GM23248 (cell line): Measurements from ENCODE around the gene LRRC37A3. TPM values are rescaled to one million over a fixed set of nuclear protein-coding genes. Genes with fewer than 3 reads are reported as not detected.
A peak's percentile ranks its signal among the peaks of the same experiment; 100 is the strongest.
"Not testable (repeated sequence)": the region's sequence is repeated elsewhere in the genome, so short reads cannot be mapped to it uniquely, and the experiment has no call there.

ENCODE experiments used
- DNase-seq: peaks from one replicate; pipeline ENCODE4 v3.0.0-alpha.2; 2015
- H2AFZ ChIP-seq: fragments of 200-600 bp; sonication (generic); 2 replicates; pipeline ENCODE4 v1.6.1; 2016; ENCODE audit warnings: antibody characterized with exemption
- H3F3A ChIP-seq: fragments of 200-600 bp; sonication (generic); 2 replicates; pipeline ENCODE4 v1.6.1; 2016; ENCODE audit warnings: mild to moderate bottlenecking, antibody characterized with exemption, mixed run types; ENCODE audit not compliant: insufficient read depth
- H3K27ac ChIP-seq: fragments of 200-600 bp; sonication (generic); 2 replicates; pipeline ENCODE4 v1.5.1; 2016; ENCODE audit warnings: mild to moderate bottlenecking
- H3K27me3 ChIP-seq: fragments of 200-600 bp; sonication (generic); replicated peaks from 2 replicates; pipeline ENCODE4 v1.6.1; 2016; ENCODE audit warnings: mild to moderate bottlenecking; ENCODE audit not compliant: insufficient read depth
- H3K36me3 ChIP-seq: fragments of 200-600 bp; sonication (generic); 2 replicates; pipeline ENCODE4 v1.6.1; 2016; ENCODE audit warnings: low read depth, mild to moderate bottlenecking
- H3K4me1 ChIP-seq: fragments of 200-600 bp; sonication (generic); 2 replicates; pipeline ENCODE4 v1.6.1; 2016; ENCODE audit warnings: mild to moderate bottlenecking; ENCODE audit not compliant: insufficient read depth
- H3K4me2 ChIP-seq: fragments of 200-600 bp; sonication (generic); one replicate; pipeline ENCODE4 v1.6.1; 2016; ENCODE audit warnings: mild to moderate bottlenecking; ENCODE audit not compliant: unreplicated experiment
- H3K4me3 ChIP-seq: fragments of 200-600 bp; sonication (generic); 2 replicates; pipeline ENCODE4 v1.5.1; 2016; ENCODE audit warnings: mild to moderate bottlenecking
- H3K79me2 ChIP-seq: fragments of 200-600 bp; sonication (generic); 2 replicates; pipeline ENCODE4 v1.6.1; 2016; ENCODE audit warnings: mild to moderate bottlenecking; ENCODE audit not compliant: insufficient read depth
- H3K9ac ChIP-seq: fragments of 200-600 bp; sonication (generic); 2 replicates; pipeline ENCODE4 v1.6.1; 2016; ENCODE audit warnings: mild to moderate bottlenecking
- H3K9me2 ChIP-seq: fragments of 200-600 bp; sonication (generic); 2 replicates; pipeline ENCODE4 v1.6.1; 2016; ENCODE audit warnings: mixed run types, mild to moderate bottlenecking, moderate library complexity; ENCODE audit not compliant: insufficient read depth
- H3K9me3 ChIP-seq: fragments of 200-600 bp; sonication (generic); one replicate; pipeline ENCODE4 v1.6.1; 2017; ENCODE audit warnings: low read depth
- H4K20me1 ChIP-seq: fragments of 200-600 bp; sonication (generic); 2 replicates; pipeline ENCODE4 v1.6.0; 2016; ENCODE audit not compliant: insufficient read depth
- WGBS, 2 experiments: methylation state at CpG; one replicate each; pipeline ENCODE4 v1.1.6; 2015 to 2017; ENCODE audit warnings: low lambda C conversion rate in 2 of 2, low coverage in 1 of 2; ENCODE audit errors: missing lambda C conversion rate in 2 of 2; 5-methylcytosine and 5-hydroxymethylcytosine counted together
- in situ Hi-C: fragments of 300-500 bp; cut with MboI; formaldehyde crosslinking; loops from 2 replicates; pipeline ENCODE4 v1.15.0; 2020
- polyA plus RNA-seq: library from polyadenylated mRNA; unstranded; fragments of >200 nt; fragmentation: Nextera tagmentation; extraction: Ambion mirVana; gene quantifications from 2 replicates; pipeline ENCODE4 v1.2.1, GENCODE V29; 2016
- total RNA-seq: library from RNA; depleted of rRNA; stranded (reverse); fragments of >200 nt; shearing (Covaris generic); gene quantifications from 2 replicates; pipeline ENCODE4 v1.2.3, GENCODE V29; 2014

Gene LRRC37A3
- total and polyA plus RNA-seq, 2 experiments from 2014 or later, result 3.1 to 5.7 TPM

DNA sequence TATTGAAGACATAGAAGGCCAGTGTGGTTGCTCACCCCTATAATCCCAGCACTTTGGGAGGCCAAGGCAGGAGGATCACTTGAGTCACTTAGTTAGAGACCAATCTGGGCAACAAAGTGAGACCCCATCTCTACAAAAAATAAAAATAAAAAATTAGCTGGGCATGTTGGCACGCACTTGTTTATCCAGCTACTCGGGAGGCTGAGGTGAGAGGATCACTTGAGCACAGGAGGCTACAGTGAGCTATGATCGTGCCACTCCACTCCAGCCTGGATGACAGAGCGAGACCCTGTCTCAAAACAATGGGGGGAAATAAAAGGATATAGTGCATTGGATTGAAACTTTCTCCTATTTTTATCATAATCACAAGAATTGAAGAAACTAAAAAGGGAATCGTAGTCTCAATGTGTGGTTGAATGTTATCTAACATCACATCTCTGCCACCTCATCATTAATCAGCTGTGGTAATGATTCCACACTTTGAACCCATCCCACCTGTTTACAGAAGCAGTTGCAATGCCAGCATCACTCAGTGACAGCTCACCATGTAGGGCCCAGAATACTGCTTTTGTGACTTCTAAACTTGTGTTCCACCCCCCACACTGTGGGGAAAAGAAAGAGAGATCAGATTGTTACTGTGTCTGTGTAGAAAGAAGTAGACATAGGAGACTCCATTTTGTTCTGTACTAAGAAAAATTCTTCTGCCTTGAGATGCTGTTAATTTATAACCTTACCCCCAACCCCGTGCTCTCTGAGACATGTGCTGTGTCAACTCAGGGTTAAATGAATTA, 10.3 kb upstream of the LRRC37A3 start:
- H3F3A ChIP-seq, in situ Hi-C loops: not testable (repeated sequence)

DNA sequence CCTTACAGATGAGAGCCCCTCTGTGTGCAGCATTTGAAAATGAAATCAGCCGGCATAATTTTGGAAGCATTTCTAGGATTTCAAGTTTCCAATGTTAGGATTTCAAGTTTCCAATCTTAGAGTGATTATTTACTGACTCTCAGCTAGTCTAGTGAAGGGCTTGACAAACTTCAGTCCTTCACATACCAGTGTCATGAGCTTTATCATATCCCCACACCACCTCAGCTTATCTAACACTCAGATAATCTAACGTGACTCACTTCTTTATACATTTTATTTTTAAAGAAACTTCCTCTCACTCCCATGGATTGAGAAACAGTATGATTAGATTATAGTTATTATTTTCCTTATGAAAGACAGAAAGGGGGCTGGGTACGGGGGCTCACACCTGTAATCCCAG, 9.4 kb upstream of the LRRC37A3 start:
- in situ Hi-C loops, DNase-seq, H3K9me3 ChIP-seq, H4K20me1 ChIP-seq, H3K4me2 ChIP-seq, H3K9me2 ChIP-seq, H3F3A ChIP-seq, H3K27ac ChIP-seq, H3K4me3 ChIP-seq, H3K36me3 ChIP-seq, H3K27me3 ChIP-seq, H3K9ac ChIP-seq, H2AFZ ChIP-seq, H3K79me2 ChIP-seq: not testable (repeated sequence)
- H3K4me1 ChIP-seq, result peaks cover 10% of the 10 kb centered on the region; the same call in 1 of the 2 replicates
- WGBS, 2 experiments, result 81 to 85% methylated on average over 3 of the region's 3 CpGs

More for the DNA sequence above, 10.3 kb upstream of the LRRC37A3 start:
- not testable (repeated sequence) for H3K79me2 ChIP-seq, H2AFZ ChIP-seq, H3K9me2 ChIP-seq, H3K36me3 ChIP-seq, H3K9me3 ChIP-seq, H3K4me2 ChIP-seq, H3K27me3 ChIP-seq, H3K4me3 ChIP-seq, H3K9ac ChIP-seq, H4K20me1 ChIP-seq, H3K27ac ChIP-seq
- peak; percentile 82 for DNase-seq
- 55 to 57% methylated on average over 6 of the region's 6 CpGs for WGBS, 2 experiments
- peaks cover 10% of the 10 kb centered on the region; the same call in 1 of the 2 replicates for H3K4me1 ChIP-seq

DNA sequence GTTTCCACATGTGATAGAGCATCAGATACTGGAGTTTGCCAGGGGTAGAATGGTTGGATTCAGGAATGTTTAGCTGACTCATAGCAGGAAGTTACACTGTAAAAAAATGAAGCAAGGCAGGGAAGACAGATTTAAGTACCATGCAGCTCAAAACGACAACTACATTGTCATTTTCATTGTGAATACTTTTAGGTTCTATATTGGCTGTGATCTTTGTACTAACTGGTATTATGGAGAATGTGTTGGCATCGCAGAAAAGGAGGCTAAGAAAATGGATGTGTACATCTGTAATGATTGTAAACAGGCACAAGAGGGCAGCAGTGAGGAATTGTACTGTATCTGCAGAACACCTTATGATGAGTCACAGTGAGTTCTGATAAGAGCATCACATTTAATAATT, 8.2 kb upstream of the LRRC37A3 start:
- H4K20me1 ChIP-seq, H3K27ac ChIP-seq, H3K9me3 ChIP-seq, H3K36me3 ChIP-seq, H3K79me2 ChIP-seq, H3K9ac ChIP-seq, H3K9me2 ChIP-seq, in situ Hi-C loops, H3F3A ChIP-seq, H3K27me3 ChIP-seq: not testable (repeated sequence)
- Histone ChIP-seq H3K4me3 (peak overlapping the region; percentile 50; the same call in 1 of the 2 replicates), H2AFZ (peak overlapping the region; percentile 66), H3K4me1 (peaks cover 10% of the 10 kb centered on the region; the same call in 1 of the 2 replicates), H3K4me2 (peak overlapping the region; percentile 78)
- WGBS, 2 experiments, result 0 to 3% methylated on average over 2 of the region's 2 CpGs
- peak; percentile 65 for DNase-seq

DNA sequence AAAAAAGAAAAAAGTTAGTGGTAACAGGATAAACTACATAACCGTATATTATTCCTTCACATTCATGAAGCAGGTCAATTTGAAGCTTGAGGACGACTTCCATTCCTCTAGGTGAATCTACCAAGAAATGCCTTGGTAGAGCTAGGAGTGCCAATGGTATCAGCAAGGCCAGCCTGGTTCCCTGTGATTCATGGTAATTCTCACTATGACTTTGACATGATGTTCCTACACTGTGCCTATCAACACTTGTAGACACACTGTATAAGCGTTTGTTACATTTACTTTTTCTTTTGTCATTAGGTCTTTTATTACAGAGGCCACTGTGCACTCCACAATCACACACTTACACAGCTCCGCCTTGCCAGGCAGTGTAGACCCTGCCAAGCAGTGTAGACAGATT, 7.2 kb upstream of the LRRC37A3 start:
- H2AFZ ChIP-seq, in situ Hi-C loops, H3K27ac ChIP-seq, H3K9ac ChIP-seq, H3F3A ChIP-seq, H3K27me3 ChIP-seq, H4K20me1 ChIP-seq, H3K4me2 ChIP-seq, DNase-seq, H3K79me2 ChIP-seq, H3K9me2 ChIP-seq, H3K36me3 ChIP-seq, H3K9me3 ChIP-seq, H3K4me3 ChIP-seq: not testable (repeated sequence)
- WGBS, 2 experiments, result 64 to 71% methylated on average over 4 of the region's 4 CpGs
- peaks cover 10% of the 10 kb centered on the region; the same call in 1 of the 2 replicates for H3K4me1 ChIP-seq

DNA sequence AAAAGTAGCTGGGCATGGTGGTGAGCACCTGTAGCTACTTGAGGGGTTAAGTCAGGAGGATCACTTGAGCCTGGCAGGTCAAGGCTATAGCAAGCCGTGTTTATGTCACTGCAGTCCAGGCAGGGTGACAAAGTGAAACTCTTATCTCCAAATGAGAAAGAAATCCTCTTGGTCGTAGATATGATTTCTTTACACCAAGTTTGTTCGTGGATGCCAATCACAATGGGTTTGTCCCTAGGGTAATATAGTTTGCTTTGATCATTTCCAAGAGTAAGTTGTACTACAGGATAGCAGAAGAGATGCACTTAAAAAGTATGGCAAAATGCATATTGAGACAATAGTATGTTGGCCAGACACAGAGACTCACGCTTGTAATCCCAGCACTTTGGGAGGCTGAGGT, 6.0 kb upstream of the LRRC37A3 start:
- H3K4me3 ChIP-seq, H2AFZ ChIP-seq, H3K27ac ChIP-seq, H3K9me3 ChIP-seq, DNase-seq, H3K9ac ChIP-seq, in situ Hi-C loops, H4K20me1 ChIP-seq, H3K36me3 ChIP-seq, H3F3A ChIP-seq, H3K9me2 ChIP-seq, H3K79me2 ChIP-seq, H3K4me2 ChIP-seq, H3K27me3 ChIP-seq: not testable (repeated sequence)
- WGBS, 2 experiments, result 71 to 72% methylated on average over 4 of the region's 4 CpGs
- H3K4me1 ChIP-seq, result peaks cover 10% of the 10 kb centered on the region; the same call in 1 of the 2 replicates

DNA sequence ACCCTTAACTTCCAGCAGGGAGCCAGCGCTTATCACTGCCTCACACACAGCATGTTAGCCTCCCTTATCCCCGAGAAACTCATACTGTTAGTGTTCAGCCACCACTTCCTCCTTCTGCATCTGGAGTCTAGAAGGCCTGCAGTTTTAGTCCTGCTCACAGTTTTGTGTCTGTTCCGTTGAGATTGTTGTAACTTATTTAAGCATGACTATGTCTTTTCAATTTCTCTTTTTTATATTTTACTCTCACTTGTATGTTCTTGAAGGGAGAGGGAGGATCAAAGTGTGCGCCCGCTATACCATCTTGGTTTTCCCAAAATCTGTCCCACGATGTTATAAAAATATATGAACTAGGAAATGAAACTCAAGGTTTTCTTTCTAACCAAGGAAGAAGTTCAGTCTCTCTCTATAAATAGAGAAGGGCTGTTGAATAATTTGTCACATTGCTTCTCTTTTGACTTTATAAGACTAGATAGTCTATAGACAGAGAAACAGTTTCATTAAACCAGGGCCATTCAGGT, 3.8 kb upstream of the LRRC37A3 start:
- H4K20me1 ChIP-seq, H3F3A ChIP-seq, H3K4me2 ChIP-seq, H3K9me2 ChIP-seq, H3K36me3 ChIP-seq, H3K9me3 ChIP-seq, H3K4me3 ChIP-seq, H3K9ac ChIP-seq, H3K27ac ChIP-seq, H3K79me2 ChIP-seq, H3K27me3 ChIP-seq, in situ Hi-C loops, H3K4me1 ChIP-seq, H2AFZ ChIP-seq, DNase-seq: not testable (repeated sequence)
- 84 to 87% methylated on average over 6 of the region's 6 CpGs for WGBS, 2 experiments
